ENCODE data around the gene TRDMT1. TPM values are rescaled to one million over a fixed set of nuclear protein-coding genes. Genes with fewer than 3 reads are reported as not detected.

Gene TRDMT1
- total RNA-seq, 1 donor = 6.0 TPM

- DNase-seq (ENCODE audit: low read depth) = no peak
- TF ChIP-seq CTCF (IDR thresholded peaks at IDR 0.05; ENCODE audit: insufficient read depth, low read depth, low read length) = no peak
- peak overlapping the region; percentile 98 for H3K4me3 ChIP-seq (ENCODE audit: low read depth, low read length)
These were observed 30.3 kb upstream of the TRDMT1 start for GRCh38 chr10:17231788-17232187.

GRCh38 chr10:17229967-17230682 is 28.7 kb upstream of the TRDMT1 start:
- no peak for TF ChIP-seq CTCF (IDR thresholded peaks at IDR 0.05; ENCODE audit: insufficient read depth, low read depth, low read length)
- peak overlapping the region; percentile 98 for H3K4me3 ChIP-seq (ENCODE audit: low read depth, low read length)
- DNase-seq (ENCODE audit: low read depth) = peak; percentile 71

GRCh38 chr10:17229717-17229966 is 28.2 kb upstream of the TRDMT1 start:
- TF ChIP-seq CTCF (IDR thresholded peaks at IDR 0.05; ENCODE audit: insufficient read depth, low read depth, low read length) = no peak
- DNase-seq (ENCODE audit: low read depth) = no peak
- H3K4me3 ChIP-seq (ENCODE audit: low read depth, low read length) = peak overlapping the region; percentile 98

- peak overlapping the region; percentile 98 for H3K4me3 ChIP-seq (ENCODE audit: low read depth, low read length)
- DNase-seq (ENCODE audit: low read depth) = peak; percentile 89
- TF ChIP-seq CTCF (IDR thresholded peaks at IDR 0.05; ENCODE audit: insufficient read depth, low read depth, low read length) = no peak
These were observed 27.7 kb upstream of the TRDMT1 start for GRCh38 chr10:17229016-17229716.

GRCh38 chr10:17228091-17229015 is 26.9 kb upstream of the TRDMT1 start, which contains the start of gene VIM:
VIM (plus strand) TSS chr10:17228241; CDS start chr10:17229423, 1,182 bp downstream.
- peak within 1 kb of the TSS; percentile 98 for H3K4me3 ChIP-seq (ENCODE audit: low read depth, low read length)
- peak; percentile 95 for DNase-seq (ENCODE audit: low read depth)
- peak; percentile 10 for TF ChIP-seq CTCF (IDR thresholded peaks at IDR 0.05; ENCODE audit: insufficient read depth, low read depth, low read length)

- no peak for DNase-seq (ENCODE audit: low read depth)
- H3K4me3 ChIP-seq (ENCODE audit: low read depth, low read length) = peak overlapping the region; percentile 98
- TF ChIP-seq CTCF (IDR thresholded peaks at IDR 0.05; ENCODE audit: insufficient read depth, low read depth, low read length) = peak; percentile 46
These were observed 26.1 kb upstream of the TRDMT1 start for GRCh38 chr10:17227367-17228090.
